Heart left ventricle (tissue), 16 donors: ENCODE measurements around the gene ADRA2B. TPM values are rescaled to one million over a fixed set of nuclear protein-coding genes. Genes with fewer than 3 reads are reported as not detected.

Experiments used
- ATAC-seq, 4 donors: fragments of 200-7000 bp; cut with Tn5 transposase; one replicate each; pipeline ENCODE4 v1.9.1; 2020 to 2022; ENCODE audit warnings: moderate library complexity in 4 of 4, mild to moderate bottlenecking in 3 of 4, moderate number of reproducible peaks in 1 of 4
- DNase-seq, 5 donors: peaks; one replicate each; pipeline ENCODE4 v3.0.0-alpha.2; 2020
- H3K27ac ChIP-seq, 12 donors: fragments of 200-600 bp; sonication (generic) in 4 of 12; one replicate each; pipeline versions ENCODE4 v1.5.0 to v1.8.0; 2016 to 2022; ENCODE audit warnings: mild to moderate bottlenecking in 2 of 12
- H3K27me3 ChIP-seq, 9 donors: fragments of 200-600 bp; sonication (generic) in 2 of 9; one replicate each; pipeline versions ENCODE4 v1.5.1 to v1.8.0; 2016 to 2022; ENCODE audit warnings: mild to moderate bottlenecking in 3 of 9
- H3K36me3 ChIP-seq, 9 donors: fragments of 200-600 bp; sonication (generic) in 2 of 9; one replicate each; pipeline versions ENCODE4 v1.5.0 to v1.8.0; 2018 to 2022; ENCODE audit warnings: mild to moderate bottlenecking in 2 of 9
- H3K4me1 ChIP-seq, 12 donors: fragments of 200-600 bp; sonication (generic) in 4 of 12; one replicate each; pipeline versions ENCODE4 v1.5.0 to v1.8.0; 2016 to 2022; ENCODE audit warnings: mild to moderate bottlenecking in 3 of 12
- H3K4me3 ChIP-seq, 12 donors: fragments of 200-600 bp; sonication (generic) in 4 of 12; one replicate each; pipeline versions ENCODE4 v1.5.0 to v1.8.0; 2017 to 2022; ENCODE audit warnings: mild to moderate bottlenecking in 9 of 12, moderate library complexity in 4 of 12
- H3K9me3 ChIP-seq, 12 donors: fragments of 200-600 bp; sonication (generic) in 4 of 12; one replicate each; pipeline versions ENCODE4 v1.5.0 to v1.8.0; 2016 to 2022; ENCODE audit warnings: mild to moderate bottlenecking in 1 of 12
- CTCF ChIP-seq, 12 donors: fragments of 200-600 bp; sonication (generic) in 4 of 12; IDR thresholded peaks; one replicate each; pipeline versions ENCODE4 v1.5.0 to v1.8.0; 2018 to 2022; ENCODE audit warnings: antibody characterized with exemption in 12 of 12, mild to moderate bottlenecking in 5 of 12
- POLR2A ChIP-seq, 2 donors: fragments of 450-650 bp; IDR thresholded peaks; one replicate each; pipeline ENCODE4 v1.6.1; 2017; ENCODE audit warnings: antibody characterized with exemption in 2 of 2, mild to moderate bottlenecking in 2 of 2, moderate library complexity in 2 of 2
- WGBS, 4 donors: extraction: QIAGEN DNeasy Blood & Tissue Kit in 2 of 4; methylation state at CpG; one replicate each; pipeline versions ENCODE4 v1.1.5 to v1.1.7; 2013 to 2018; 5-methylcytosine and 5-hydroxymethylcytosine counted together
- intact Hi-C, 10 donors: fragments of 100-400 bp; cut with DNase I; formaldehyde crosslinking; loops; one replicate each; pipeline versions ENCODE4 v1.11.1 to v1.14.2; 2022
- polyA plus RNA-seq, 2 donors: library from polyadenylated mRNA; stranded (reverse); fragments of 200-250 nt; gene quantifications; one replicate each; pipeline ENCODE4 v1.2.3, GENCODE V29; 2013
- total RNA-seq, 9 donors: library from RNA; depleted of rRNA in 2 of 9; stranded (reverse); fragments of >200 nt in 2 of 9; fragmentation: NEBNext Ultra II Directional in 3 of 9; extraction: Animal tissue kit (Norgen Biotek cat#: 25700) in 3 of 9; gene quantifications; one replicate each; pipeline versions ENCODE4 v1.1.0 to v1.2.4, GENCODE V29; 2016 to 2023
- donor health status: ischemic (EF 13 %, LVEDD 7.1; RV severe dilation, severe dysfunction).
- donor health status: healthy with polysubstance abuse.
- donor health status: DM: no; HTN: yes; CAD: no.
- donor health status: DM: no; HTN: no; CAD: no.
- donor health status: ischemic (EF 25% LVEDD 6.9; RV normal size, moderate dysfunction).
- donor health status: ischemic (EF 25% LVEDD 5.7; RV mildly dilated, moderate dysfunction).
- donor health status: healthy.
- donor health status: DM: yes; HTN: yes; CAD: no.
- donor health status: ischemic (EF 35%, LVEDD 5.7; RV mildly dilated, moderate dysfunction).
- donor health status: nonischemic (EF 11% LVEDD 7.7; RV severe dilation, severe dysfunction).
- donor health status: DM: yes; HTN: yes; CAD: no.
- donor health status: PGD.
- donor health status: ischemic (EF 29% LVEDD 5.4; RV normal size, mild dysfunction).
- donor health status: nonischemic (EF 23%, LVEDD 6.1; RV moderate dilation, normal function).

The ADRA2B gene
- total and polyA plus RNA-seq, 11 donors = 1.5 to 6.1 (median 3.5) TPM

GRCh38 chr2:96109931-96110511, 6.3 kb downstream of the ADRA2B start:
- Histone ChIP-seq H3K4me1 (peaks cover 0 to 43% (median 24%) of the 10 kb centered on the region in 12 donors), H3K4me3 (no peak overlapping the region), H3K9me3 (peaks cover 0 to 12% (median 9%) of the 10 kb centered on the region in 12 donors), H3K36me3 (no peaks in the 10 kb centered on the region), H3K27me3 (no peaks in the 10 kb centered on the region), H3K27ac (peak overlapping the region in 9 of 12 donors; percentile 67 to 94 (median 83))
- TF ChIP-seq CTCF (IDR thresholded peaks at IDR 0.05) (no peak), POLR2A (IDR thresholded peaks at IDR 0.05) (no peak)
- 93 to 100% (median 97%) methylated on average over 2 to 3 of the region's 3 CpGs; no CpG with 5 or more reads in 1 of the 4 donors for WGBS, 4 donors
- peak in 2 of 5 donors; percentile 28 to 51 for DNase-seq
- ATAC-seq = no peak
- intact Hi-C loops = loop anchor here in 6 of 10 donors (2.0 to 10.0 kb wide), 5 partner anchors 27 to 105 kb away; no protein-coding TSS in a partner anchor

- peak overlapping the region in 7 of 12 donors; percentile 5 to 49 (median 24) for H3K4me3 ChIP-seq
- peak in 2 of 4 donors; percentile 14 to 21 for ATAC-seq
- DNase-seq = peak in 1 of 5 donors; percentile 70
- no peaks in the 10 kb centered on the region for H3K27me3 ChIP-seq
- peaks cover 0 to 16% (median 10%) of the 10 kb centered on the region in 12 donors for H3K9me3 ChIP-seq
- intact Hi-C loops = no loop called here
- H3K4me1 ChIP-seq = peaks cover 0 to 42% (median 25%) of the 10 kb centered on the region in 12 donors
- TF ChIP-seq POLR2A (IDR thresholded peaks at IDR 0.05) (no peak), CTCF (IDR thresholded peaks at IDR 0.05) (no peak)
- 21 to 32% (median 26%) methylated on average over 2 to 3 of the region's 3 CpGs for WGBS, 4 donors
- H3K27ac ChIP-seq = peak overlapping the region in 11 of 12 donors; percentile 67 to 94 (median 77)
- H3K36me3 ChIP-seq = no peaks in the 10 kb centered on the region
These were observed 7.0 kb downstream of the ADRA2B start for GRCh38 chr2:96109361-96109680.

- peaks cover under 1 to 44% (median 27%) of the 10 kb centered on the region in 12 donors for H3K4me1 ChIP-seq
- WGBS, 4 donors = 10 to 14% (median 11%) methylated on average over 12 to 17 of the region's 17 CpGs
- peaks cover 0 to 16% (median 10%) of the 10 kb centered on the region in 12 donors for H3K9me3 ChIP-seq
- DNase-seq (peak; percentile 70 to 80 (median 73)), ATAC-seq (peak; percentile 35 to 79 (median 67))
- intact Hi-C loops = no loop called here
- peak overlapping the region in 7 of 12 donors; percentile 5 to 49 (median 24) for H3K4me3 ChIP-seq
- no peak for TF ChIP-seq CTCF (IDR thresholded peaks at IDR 0.05)
- no peak for TF ChIP-seq POLR2A (IDR thresholded peaks at IDR 0.05)
- no peaks in the 10 kb centered on the region for H3K27me3 ChIP-seq
- H3K27ac ChIP-seq = peak overlapping the region in 11 of 12 donors; percentile 67 to 94 (median 77)
- no peaks in the 10 kb centered on the region for H3K36me3 ChIP-seq
These were observed 7.6 kb downstream of the ADRA2B start for GRCh38 chr2:96108541-96109360.

- H3K27ac ChIP-seq = peak overlapping the region in 11 of 12 donors; percentile 67 to 94 (median 77)
- no peak for TF ChIP-seq CTCF (IDR thresholded peaks at IDR 0.05)
- TF ChIP-seq POLR2A (IDR thresholded peaks at IDR 0.05) = no peak
These were observed 8.2 kb downstream of the ADRA2B start for GRCh38 chr2:96108151-96108540.

More at GRCh38 chr2:96108151-96108540, 8.2 kb downstream of the ADRA2B start:
- Histone ChIP-seq H3K4me3 (no peak overlapping the region), H3K36me3 (no peaks in the 10 kb centered on the region), H3K27me3 (no peaks in the 10 kb centered on the region), H3K4me1 (peaks cover 6 to 50% (median 31%) of the 10 kb centered on the region in 12 donors), H3K9me3 (peaks cover 0 to 16% (median 10%) of the 10 kb centered on the region in 12 donors)
- DNase-seq = peak in 1 of 5 donors; percentile 9
- 36 to 60% (median 45%) methylated on average over 2 to 5 of the region's 5 CpGs for WGBS, 4 donors
- ATAC-seq = no peak
- intact Hi-C loops = no loop called here
